ENCODE data around the gene FAM163B.

FAM163B gene

DNA sequence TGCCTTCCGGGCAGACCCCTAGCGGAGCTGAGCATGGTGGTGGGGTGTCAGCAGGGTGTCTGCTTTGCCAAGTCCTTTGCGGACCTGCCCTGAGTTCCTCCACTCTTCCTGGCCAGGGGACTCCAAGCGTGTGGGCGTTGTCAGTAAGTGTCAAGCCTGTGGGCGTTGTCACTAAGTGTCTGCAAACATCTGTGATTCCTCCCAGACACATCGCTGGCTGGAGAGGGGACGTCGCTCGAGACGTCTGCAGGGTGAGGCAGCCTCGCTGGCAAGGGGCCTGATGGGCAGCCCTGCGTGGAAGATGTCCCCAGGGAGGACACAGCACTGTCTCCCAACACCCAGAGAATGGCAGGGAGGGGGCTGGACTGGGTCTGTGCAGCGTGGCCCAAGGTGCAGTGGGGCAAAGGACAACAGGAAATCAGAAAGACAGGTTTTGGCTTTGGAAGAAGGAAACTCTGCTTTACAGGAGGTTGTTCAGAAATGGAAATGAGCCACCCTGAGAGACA is 45.8 kb downstream of the FAM163B start (continued):
- TF ChIP-seq, protein P1, sequence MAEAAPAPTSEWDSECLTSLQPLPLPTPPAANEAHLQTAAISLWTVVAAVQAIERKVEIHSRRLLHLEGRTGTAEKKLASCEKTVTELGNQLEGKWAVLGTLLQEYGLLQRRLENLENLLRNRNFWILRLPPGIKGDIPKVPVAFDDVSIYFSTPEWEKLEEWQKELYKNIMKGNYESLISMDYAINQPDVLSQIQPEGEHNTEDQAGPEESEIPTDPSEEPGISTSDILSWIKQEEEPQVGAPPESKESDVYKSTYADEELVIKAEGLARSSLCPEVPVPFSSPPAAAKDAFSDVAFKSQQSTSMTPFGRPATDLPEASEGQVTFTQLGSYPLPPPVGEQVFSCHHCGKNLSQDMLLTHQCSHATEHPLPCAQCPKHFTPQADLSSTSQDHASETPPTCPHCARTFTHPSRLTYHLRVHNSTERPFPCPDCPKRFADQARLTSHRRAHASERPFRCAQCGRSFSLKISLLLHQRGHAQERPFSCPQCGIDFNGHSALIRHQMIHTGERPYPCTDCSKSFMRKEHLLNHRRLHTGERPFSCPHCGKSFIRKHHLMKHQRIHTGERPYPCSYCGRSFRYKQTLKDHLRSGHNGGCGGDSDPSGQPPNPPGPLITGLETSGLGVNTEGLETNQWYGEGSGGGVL (tag by site-specific recombination; IDR thresholded peaks at IDR 0.05): no peak
- no peak for TF ChIP-seq ZNF280D (tag by site-specific recombination; IDR thresholded peaks at IDR 0.05)
- TF ChIP-seq ZNF560 (tag by site-specific recombination; IDR thresholded peaks at IDR 0.05; ENCODE audit: borderline replicate concordance): no peak
- TF ChIP-seq TRIM28 (IDR thresholded peaks at IDR 0.05; ENCODE audit: borderline replicate concordance, low read length): no peak
- no peak for TF ChIP-seq OVOL3 (tag by site-specific recombination; IDR thresholded peaks at IDR 0.05)
- TF ChIP-seq, protein P2, sequence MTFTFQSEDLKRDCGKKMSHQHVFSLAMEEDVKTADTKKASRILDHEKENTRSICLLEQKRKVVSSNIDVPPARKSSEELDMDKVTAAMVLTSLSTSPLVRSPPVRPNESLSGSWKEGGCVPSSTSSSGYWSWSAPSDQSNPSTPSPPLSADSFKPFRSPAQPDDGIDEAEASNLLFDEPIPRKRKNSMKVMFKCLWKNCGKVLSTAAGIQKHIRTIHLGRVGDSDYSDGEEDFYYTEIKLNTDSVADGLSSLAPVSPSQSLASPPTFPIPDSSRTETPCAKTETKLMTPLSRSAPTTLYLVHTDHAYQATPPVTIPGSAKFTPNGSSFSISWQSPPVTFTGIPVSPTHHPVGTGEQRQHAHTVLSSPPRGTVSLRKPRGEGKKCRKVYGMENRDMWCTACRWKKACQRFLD (tag by site-specific recombination; IDR thresholded peaks at IDR 0.05): no peak
- TF ChIP-seq YY1 (tag by site-specific recombination; IDR thresholded peaks at IDR 0.05): no peak
- TF ChIP-seq GLIS2 (tag by site-specific recombination; IDR thresholded peaks at IDR 0.05): peak; percentile 62
- no peak for TF ChIP-seq ZNF221 (tag by site-specific recombination; IDR thresholded peaks at IDR 0.05; ENCODE audit: borderline replicate concordance)
- TF ChIP-seq GLI2 (tag by site-specific recombination; IDR thresholded peaks at IDR 0.05; ENCODE audit: borderline replicate concordance, low read depth): no peak
- peak; percentile 94 for TF ChIP-seq ZNF596 (tag by site-specific recombination; IDR thresholded peaks at IDR 0.05)
- TF ChIP-seq KLF9 (tag by site-specific recombination; IDR thresholded peaks at IDR 0.05; ENCODE audit: low read depth): peak; percentile 38; the same call in 1 of the 2 replicates
- TF ChIP-seq ZNF518A (tag by site-specific recombination; conservative IDR thresholded peaks at IDR 0.05; ENCODE audit: low read depth): no peak
- TF ChIP-seq KLF7 (tag by site-specific recombination; IDR thresholded peaks at IDR 0.05; ENCODE audit: borderline replicate concordance): peak; percentile 53; the same call in 1 of the 2 replicates
- no peak for TF ChIP-seq ZNF10 (tag by site-specific recombination; IDR thresholded peaks at IDR 0.05)
- no peak for TF ChIP-seq HOXD13 (CRISPR knock-in tag; IDR thresholded peaks at IDR 0.05; ENCODE audit: borderline replicate concordance)
- no peak for TF ChIP-seq ZNF561 (tag by site-specific recombination; IDR thresholded peaks at IDR 0.05; ENCODE audit: borderline replicate concordance)
- TF ChIP-seq ZBTB10 (tag by site-specific recombination; IDR thresholded peaks at IDR 0.05): no peak
- TF ChIP-seq KLF16 (tag by site-specific recombination; IDR thresholded peaks at IDR 0.05): no peak; the same call in 1 of the 2 replicates
- no peak for TF ChIP-seq MEIS1 (CRISPR knock-in tag; IDR thresholded peaks at IDR 0.05; ENCODE audit: borderline replicate concordance)
- TF ChIP-seq ZNF292 (tag by site-specific recombination; IDR thresholded peaks at IDR 0.05; ENCODE audit: borderline replicate concordance, low read depth): no peak
- TF ChIP-seq ELK4 (IDR thresholded peaks at IDR 0.05; ENCODE audit: borderline replicate concordance, low read depth, low read length): no peak
- no peak for TF ChIP-seq ZNF394 (tag by site-specific recombination; IDR thresholded peaks at IDR 0.05; ENCODE audit: borderline replicate concordance)
